MM.1S (cell line): ENCODE measurements around the gene CCDC51.

Experiments
- DNase-seq: peaks from one replicate; pipeline ENCODE4 v3.0.0-alpha.2; 2015
- H2AFZ ChIP-seq: fragments of 300-600 bp; sonication (generic); 2 replicates; pipeline ENCODE4 v1.6.0; 2016; ENCODE audit warnings: antibody characterized with exemption, low read length
- H3F3A ChIP-seq: fragments of 300-600 bp; sonication (generic); 2 replicates; pipeline ENCODE4 v1.6.1; 2016; ENCODE audit warnings: mild to moderate bottlenecking, antibody characterized with exemption, low read length, moderate library complexity, mixed read lengths; ENCODE audit not compliant: insufficient read depth
- H3K27ac ChIP-seq: fragments of 300-600 bp; sonication (generic); 2 replicates; pipeline ENCODE4 v1.5.1; 2016; ENCODE audit warnings: mild to moderate bottlenecking, low read length
- H3K27me3 ChIP-seq: fragments of 300-600 bp; sonication (generic); replicated peaks from 2 replicates; pipeline ENCODE4 v1.6.0; 2016; ENCODE audit warnings: low read length; ENCODE audit not compliant: insufficient read depth
- H3K36me3 ChIP-seq: fragments of 300-600 bp; sonication (generic); replicated peaks from 2 replicates; pipeline ENCODE4 v1.6.1; 2016; ENCODE audit warnings: mild to moderate bottlenecking, low read length, mixed read lengths; ENCODE audit not compliant: insufficient read depth
- H3K4me1 ChIP-seq: fragments of 300-600 bp; sonication (generic); 2 replicates; pipeline ENCODE4 v1.6.1; 2016; ENCODE audit warnings: low read length, mixed read lengths
- H3K4me2 ChIP-seq: fragments of 300-600 bp; sonication (generic); 2 replicates; pipeline ENCODE4 v1.6.0; 2016; ENCODE audit warnings: low read depth, low read length
- H3K4me3 ChIP-seq: fragments of 300-600 bp; sonication (generic); 2 replicates; pipeline ENCODE4 v1.5.1; 2016; ENCODE audit warnings: low read length, mixed read lengths
- H3K79me2 ChIP-seq: fragments of 300-600 bp; sonication (generic); 2 replicates; pipeline ENCODE4 v1.6.1; 2016; ENCODE audit warnings: mixed run types, low read length, mixed read lengths
- H3K9ac ChIP-seq: fragments of 300-600 bp; sonication (generic); 2 replicates; pipeline ENCODE4 v1.6.1; 2016; ENCODE audit warnings: low read length, mixed read lengths
- H3K9me2 ChIP-seq: fragments of 300-600 bp; sonication (generic); replicated peaks from 2 replicates; pipeline ENCODE4 v1.6.1; 2016; ENCODE audit warnings: mild to moderate bottlenecking, low read length, mixed read lengths; ENCODE audit not compliant: insufficient read depth
- H3K9me3 ChIP-seq: fragments of 300-600 bp; sonication (generic); replicated peaks from 2 replicates; pipeline ENCODE4 v1.6.1; 2016; ENCODE audit warnings: mild to moderate bottlenecking, low read length, mixed read lengths; ENCODE audit not compliant: insufficient read depth
- H4K20me1 ChIP-seq: fragments of 300-600 bp; sonication (generic); 2 replicates; pipeline ENCODE4 v1.6.1; 2016; ENCODE audit warnings: mild to moderate bottlenecking, low read length, moderate library complexity, mixed read lengths; ENCODE audit not compliant: insufficient read depth
- CTCF ChIP-seq: fragments of 300-600 bp; sonication (generic); IDR thresholded peaks from 2 replicates; pipeline ENCODE4 v1.5.1; 2016; ENCODE audit warnings: antibody characterized with exemption, low read length, mixed read lengths
- EZH2 ChIP-seq: fragments of 300-600 bp; sonication (generic); optimal IDR thresholded peaks from 2 replicates; pipeline ENCODE3; 2017; ENCODE audit warnings: low read depth, mild to moderate bottlenecking, antibody characterized with exemption, low read length, mixed read lengths
- EZH2phosphoT487 ChIP-seq: fragments of 300-600 bp; sonication (generic); IDR thresholded peaks from 2 replicates; pipeline ENCODE4 v1.6.1; 2018; ENCODE audit warnings: antibody characterized with exemption, low read length

Gene CCDC51

GRCh38 chr3:48415251-48415953 is 24.5 kb downstream of the CCDC51 start:
- Histone ChIP-seq H3K9me3 (no peaks in the 10 kb centered on the region), H3K9ac (no peak overlapping the region), H3K4me3 (no peak overlapping the region), H3K27ac (no peak overlapping the region), H3K79me2 (no peaks in the 10 kb centered on the region), H3K4me2 (no peak overlapping the region), H3F3A (no peaks in the 10 kb centered on the region), H3K9me2 (no peaks in the 10 kb centered on the region), H3K27me3 (peaks cover 27% of the 10 kb centered on the region; the same call in 1 of the 2 replicates), H4K20me1 (no peaks in the 10 kb centered on the region), H3K36me3 (no peaks in the 10 kb centered on the region), H2AFZ (no peak overlapping the region), H3K4me1 (no peaks in the 10 kb centered on the region)
- DNase-seq, result no peak
- TF ChIP-seq EZH2 (no peak), CTCF (no peak), EZH2phosphoT487 (no peak)

DNA sequence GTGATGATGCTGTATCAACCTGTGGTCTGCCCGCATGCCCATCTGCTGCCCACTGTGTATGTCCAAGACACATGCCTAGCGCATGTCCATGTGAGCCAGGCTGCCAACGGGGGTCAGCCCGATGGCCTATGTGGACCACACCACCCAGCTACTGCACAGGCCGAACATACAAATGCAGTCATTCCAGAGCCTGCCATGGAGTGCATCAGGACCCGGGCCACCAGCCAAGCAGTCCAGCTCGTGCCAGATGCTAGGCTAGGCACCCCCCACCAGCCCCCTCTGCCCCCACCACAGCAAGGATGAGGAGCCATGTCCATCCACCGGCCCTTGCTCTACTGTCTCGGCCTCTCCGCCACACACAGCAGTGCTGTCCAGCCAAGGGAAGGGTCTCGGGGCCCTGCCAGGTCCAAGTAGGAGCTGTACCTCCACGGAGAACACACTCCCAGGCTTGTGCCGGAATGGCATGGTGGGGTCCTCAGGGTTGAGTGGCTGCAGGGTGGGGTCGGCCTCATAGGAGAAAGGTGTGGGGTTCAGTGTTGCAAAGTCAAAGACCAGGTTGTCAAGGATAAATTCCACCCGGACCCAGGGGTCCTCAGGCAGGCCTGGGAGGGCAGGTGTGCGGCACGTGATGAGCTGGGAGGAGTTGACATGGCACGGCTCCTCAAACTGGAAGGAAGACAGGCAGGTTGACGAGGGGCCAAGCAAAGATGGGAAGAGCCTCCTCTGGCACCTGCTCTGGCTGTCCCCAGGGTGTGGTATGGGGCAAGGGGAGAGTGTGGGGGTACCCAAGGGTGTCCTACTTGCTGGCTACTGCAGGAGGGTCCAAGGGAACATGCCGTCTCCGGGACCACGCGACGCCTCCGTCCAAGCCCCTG is 25.3 kb downstream of the CCDC51 start:
- Histone ChIP-seq H2AFZ (no peak overlapping the region), H3K4me1 (no peaks in the 10 kb centered on the region), H3K36me3 (no peaks in the 10 kb centered on the region), H3K4me3 (no peak overlapping the region), H3K79me2 (no peaks in the 10 kb centered on the region), H4K20me1 (no peaks in the 10 kb centered on the region), H3K27ac (no peak overlapping the region), H3K9me3 (no peaks in the 10 kb centered on the region), H3K9me2 (no peaks in the 10 kb centered on the region), H3K27me3 (peaks cover 26% of the 10 kb centered on the region; the same call in 1 of the 2 replicates), H3F3A (no peaks in the 10 kb centered on the region), H3K9ac (no peak overlapping the region), H3K4me2 (no peak overlapping the region)
- TF ChIP-seq EZH2phosphoT487, result no peak
- TF ChIP-seq CTCF, result no peak
- TF ChIP-seq EZH2, result no peak
- no peak for DNase-seq

DNA sequence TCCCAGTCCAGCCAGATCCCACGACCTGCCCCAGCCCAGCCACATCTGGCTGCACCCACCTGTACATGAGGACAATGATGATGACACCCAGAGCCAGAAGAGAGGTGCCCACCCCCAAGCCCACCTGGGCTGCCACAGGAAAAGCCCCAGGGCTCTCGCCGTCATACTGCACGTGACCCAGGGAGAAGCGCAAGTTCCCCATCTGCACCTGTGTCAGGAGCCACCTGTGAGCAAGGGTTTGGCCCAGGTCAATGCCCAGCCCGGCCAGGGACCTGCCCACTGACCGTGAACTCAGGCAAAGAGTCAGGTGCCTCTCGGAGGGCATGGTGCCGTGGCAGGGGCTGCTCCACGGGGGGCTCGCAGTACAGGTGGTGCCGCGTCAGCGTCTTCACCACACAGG is 26.3 kb downstream of the CCDC51 start:
- Histone ChIP-seq H3K4me3 (no peak overlapping the region), H3K27ac (no peak overlapping the region), H3K9me2 (no peaks in the 10 kb centered on the region), H4K20me1 (no peaks in the 10 kb centered on the region), H3K27me3 (peaks cover 22% of the 10 kb centered on the region; the same call in 1 of the 2 replicates), H2AFZ (no peak overlapping the region), H3K79me2 (no peaks in the 10 kb centered on the region), H3K36me3 (no peaks in the 10 kb centered on the region), H3K4me2 (no peak overlapping the region), H3F3A (no peaks in the 10 kb centered on the region), H3K9ac (no peak overlapping the region), H3K9me3 (no peaks in the 10 kb centered on the region), H3K4me1 (no peaks in the 10 kb centered on the region)
- TF ChIP-seq EZH2phosphoT487 (no peak), CTCF (no peak), EZH2 (no peak)
- DNase-seq, result no peak
